Osteoblast (primary cell): ENCODE results near the gene DAP3. TPM values are rescaled to one million over a fixed set of nuclear protein-coding genes. Genes with fewer than 3 reads are reported as not detected.
"Not testable (repeated sequence)": the region's sequence is repeated elsewhere in the genome, so short reads cannot be mapped to it uniquely, and the experiment has no call there.

Experiments used
- DNase-seq: peaks from one replicate; pipeline ENCODE4 v3.0.0; 2011; ENCODE audit warnings: low spot score, mixed read lengths; ENCODE audit not compliant: insufficient read length; ENCODE audit errors: missing footprints
- H2AFZ ChIP-seq: 2 replicates; pipeline ENCODE4 v1.6.0; 2011; ENCODE audit warnings: mild to moderate bottlenecking, low read length
- H3K27ac ChIP-seq: 2 replicates; pipeline ENCODE4 v1.5.1; 2011; ENCODE audit warnings: mild to moderate bottlenecking, low read depth, low read length, moderate library complexity
- H3K27me3 ChIP-seq: 2 replicates; pipeline ENCODE4 v1.6.0; 2012; ENCODE audit warnings: mild to moderate bottlenecking, control low read depth, inconsistent platforms, low read length, moderate library complexity; ENCODE audit not compliant: insufficient read depth
- H3K36me3 ChIP-seq: 2 replicates; pipeline ENCODE4 v1.5.1; 2011; ENCODE audit warnings: mild to moderate bottlenecking, low read length, control low read depth, moderate library complexity; ENCODE audit not compliant: insufficient read depth
- H3K4me1 ChIP-seq: 2 replicates; pipeline ENCODE4 v1.5.1; 2011; ENCODE audit warnings: mild to moderate bottlenecking, low read length, control low read depth, moderate library complexity; ENCODE audit not compliant: insufficient read depth
- H3K4me2 ChIP-seq: 2 replicates; pipeline ENCODE4 v1.6.0; 2011; ENCODE audit warnings: mild to moderate bottlenecking, low read length; ENCODE audit not compliant: insufficient read depth
- H3K4me3 ChIP-seq: fragments of 200-600 bp; sonication (generic); 3 replicates; pipeline ENCODE4 v1.5.1; 2012; ENCODE audit warnings: mild to moderate bottlenecking, low read length, inconsistent platforms; ENCODE audit not compliant: insufficient read depth
- H3K79me2 ChIP-seq: 2 replicates; pipeline ENCODE4 v1.6.0; 2012; ENCODE audit warnings: mild to moderate bottlenecking, low read length, control low read depth, inconsistent platforms; ENCODE audit not compliant: insufficient read depth
- H3K9me3 ChIP-seq: 2 replicates; pipeline ENCODE4 v1.5.1; 2011; ENCODE audit warnings: low read depth, low read length, control low read depth
- H4K20me1 ChIP-seq: 2 replicates; pipeline ENCODE4 v1.6.0; 2012; ENCODE audit warnings: mild to moderate bottlenecking, low read length, control low read depth; ENCODE audit not compliant: insufficient read depth
- total RNA-seq: library from RNA; depleted of rRNA; stranded (reverse); fragments of >200 nt; gene quantifications from 2 replicates; pipeline ENCODE4 v1.2.3, GENCODE V29; 2012
- TF ChIP-seq, protein P1 (sequence below): IDR thresholded peaks from 2 replicates; pipeline ENCODE4 v1.5.1; 2011; ENCODE audit warnings: mild to moderate bottlenecking, low read depth, low read length, moderate library complexity; ENCODE audit errors: extremely low read depth

DAP3 gene
- total RNA-seq, 1 donor: 73.1 TPM

DNA sequence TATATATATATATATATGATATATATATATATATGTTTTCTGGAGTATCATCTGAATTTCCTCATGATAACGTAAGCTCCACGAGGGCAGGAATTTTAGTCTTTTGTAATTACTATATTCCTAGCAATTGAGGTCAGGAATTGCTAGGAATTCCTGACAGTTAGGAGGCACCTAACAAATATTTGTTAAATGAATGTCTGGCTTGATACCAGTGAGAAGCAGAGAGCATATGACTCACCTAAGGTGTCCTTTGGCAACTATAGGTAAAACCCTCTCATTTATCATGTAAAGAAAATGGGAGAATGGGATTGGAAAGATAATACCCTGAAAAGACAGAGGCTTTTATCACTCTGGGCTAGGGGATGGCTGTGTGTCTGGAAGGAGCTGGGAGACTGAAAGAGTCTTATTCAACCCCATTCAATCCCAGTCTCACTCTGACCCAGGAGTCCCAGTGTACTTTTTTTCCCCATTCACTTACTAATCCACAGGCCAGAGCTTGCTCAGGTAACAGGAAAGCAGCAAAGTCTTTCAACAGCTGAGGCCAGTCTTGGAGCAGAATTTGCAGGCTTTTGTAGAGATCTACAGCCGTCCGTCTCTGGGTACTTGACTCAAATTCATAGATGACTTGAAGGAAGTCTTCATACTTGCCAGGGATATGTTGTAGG, 71.2 kb downstream of the DAP3 start:
- H3K27me3 ChIP-seq: no peaks in the 10 kb centered on the region
- no peaks in the 10 kb centered on the region for H3K79me2 ChIP-seq
- H4K20me1 ChIP-seq: no peaks in the 10 kb centered on the region
- DNase-seq: no peak
- peaks cover 14% of the 10 kb centered on the region for H3K4me1 ChIP-seq
- H3K9me3 ChIP-seq: no peaks in the 10 kb centered on the region
- no peak overlapping the region for H3K4me2 ChIP-seq
- TF ChIP-seq, protein P1, sequence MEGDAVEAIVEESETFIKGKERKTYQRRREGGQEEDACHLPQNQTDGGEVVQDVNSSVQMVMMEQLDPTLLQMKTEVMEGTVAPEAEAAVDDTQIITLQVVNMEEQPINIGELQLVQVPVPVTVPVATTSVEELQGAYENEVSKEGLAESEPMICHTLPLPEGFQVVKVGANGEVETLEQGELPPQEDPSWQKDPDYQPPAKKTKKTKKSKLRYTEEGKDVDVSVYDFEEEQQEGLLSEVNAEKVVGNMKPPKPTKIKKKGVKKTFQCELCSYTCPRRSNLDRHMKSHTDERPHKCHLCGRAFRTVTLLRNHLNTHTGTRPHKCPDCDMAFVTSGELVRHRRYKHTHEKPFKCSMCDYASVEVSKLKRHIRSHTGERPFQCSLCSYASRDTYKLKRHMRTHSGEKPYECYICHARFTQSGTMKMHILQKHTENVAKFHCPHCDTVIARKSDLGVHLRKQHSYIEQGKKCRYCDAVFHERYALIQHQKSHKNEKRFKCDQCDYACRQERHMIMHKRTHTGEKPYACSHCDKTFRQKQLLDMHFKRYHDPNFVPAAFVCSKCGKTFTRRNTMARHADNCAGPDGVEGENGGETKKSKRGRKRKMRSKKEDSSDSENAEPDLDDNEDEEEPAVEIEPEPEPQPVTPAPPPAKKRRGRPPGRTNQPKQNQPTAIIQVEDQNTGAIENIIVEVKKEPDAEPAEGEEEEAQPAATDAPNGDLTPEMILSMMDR: no peak
- no peak overlapping the region for H3K27ac ChIP-seq
- H3K36me3 ChIP-seq: peaks cover 58% of the 10 kb centered on the region
- H3K4me3 ChIP-seq: no peak overlapping the region
- no peak overlapping the region for H2AFZ ChIP-seq

DNA sequence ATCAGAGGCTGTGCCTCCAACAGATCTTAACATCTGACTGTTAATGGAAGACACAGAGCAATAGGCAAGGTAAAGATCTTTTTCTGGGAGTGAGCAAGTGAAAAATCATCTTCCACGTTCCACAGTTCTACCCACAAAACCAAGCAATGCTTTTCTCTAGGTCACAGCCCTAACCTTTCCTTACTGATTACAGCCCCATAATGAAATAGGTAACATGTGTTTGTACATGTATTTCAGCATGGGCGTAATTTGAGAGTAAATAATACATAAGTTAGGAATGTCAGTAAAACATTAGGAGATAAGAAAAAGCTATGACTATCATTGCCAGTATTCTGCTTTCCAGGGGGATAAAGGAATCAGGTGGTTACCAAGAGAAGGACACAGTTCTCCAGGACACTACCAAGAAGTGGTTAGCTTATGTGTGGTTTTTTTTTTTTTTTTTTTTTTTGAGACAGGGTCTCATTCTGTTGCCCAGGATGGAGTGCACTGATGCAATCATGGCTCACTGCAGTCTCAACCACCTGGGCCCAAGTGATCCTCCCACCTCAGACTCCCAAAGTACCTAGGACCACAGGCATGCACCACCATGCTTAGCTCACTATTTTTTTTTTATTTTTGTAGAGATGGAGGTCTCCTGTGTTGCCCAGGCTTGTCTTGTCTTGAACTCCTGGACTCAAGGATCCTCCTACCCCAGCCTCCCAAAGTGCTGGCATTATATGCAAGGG, 72.0 kb downstream of the DAP3 start:
- Histone ChIP-seq H3K79me2 (no peaks in the 10 kb centered on the region), H3K27me3 (no peaks in the 10 kb centered on the region), H3K36me3 (peaks cover 58% of the 10 kb centered on the region), H3K4me2 (no peak overlapping the region), H3K9me3 (no peaks in the 10 kb centered on the region), H3K27ac (no peak overlapping the region), H3K4me3 (no peak overlapping the region), H2AFZ (no peak overlapping the region), H3K4me1 (peaks cover 14% of the 10 kb centered on the region), H4K20me1 (no peaks in the 10 kb centered on the region)
- TF ChIP-seq, protein P1: no peak
- no peak for DNase-seq

GRCh38 chr1:155761736-155762405, 73.0 kb downstream of the DAP3 start:
- Histone ChIP-seq H3K4me3 (no peak overlapping the region), H3K27ac (no peak overlapping the region), H3K36me3 (peaks cover 52% of the 10 kb centered on the region), H4K20me1 (no peaks in the 10 kb centered on the region), H3K4me1 (peaks cover 14% of the 10 kb centered on the region), H3K9me3 (no peaks in the 10 kb centered on the region), H2AFZ (no peak overlapping the region), H3K4me2 (no peak overlapping the region), H3K27me3 (no peaks in the 10 kb centered on the region), H3K79me2 (no peaks in the 10 kb centered on the region)
- peak; percentile 4 for DNase-seq
- TF ChIP-seq, protein P1: no peak

- Histone ChIP-seq H3K4me3 (peak overlapping the region; percentile 35), H3K4me2 (peak overlapping the region; percentile 73), H3K27ac (peak overlapping the region; percentile 57), H3K36me3 (peaks cover 49% of the 10 kb centered on the region), H3K4me1 (peaks cover 14% of the 10 kb centered on the region)
- H3K79me2 ChIP-seq, H3K27me3 ChIP-seq, H3K9me3 ChIP-seq, H4K20me1 ChIP-seq, H2AFZ ChIP-seq: not testable (repeated sequence)
- DNase-seq: peak; percentile 21
These were observed 74.4 kb downstream of the DAP3 start for GRCh38 chr1:155763090-155763815.

DNA sequence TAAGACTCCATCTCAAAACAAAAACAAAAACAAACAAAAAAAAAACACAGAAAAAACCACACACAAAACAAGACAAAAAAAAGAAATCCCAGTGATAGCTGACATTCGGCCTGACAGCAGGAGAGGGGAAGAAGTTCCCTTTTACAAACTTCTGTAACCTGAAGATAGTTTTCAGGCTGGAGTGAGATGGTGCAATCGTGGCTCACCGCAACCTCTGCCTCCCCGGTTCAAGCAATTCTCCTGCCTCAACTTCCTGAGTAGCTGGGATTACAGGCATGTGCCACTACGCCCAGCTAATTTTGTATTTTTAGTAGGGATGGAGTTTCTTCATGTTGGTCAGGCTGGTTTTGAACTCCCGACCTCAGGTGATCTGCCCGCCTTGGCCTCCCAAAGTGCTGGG, 75.1 kb downstream of the DAP3 start:
- Histone ChIP-seq H3K4me2 (peak overlapping the region; percentile 73), H3K4me1 (peaks cover 14% of the 10 kb centered on the region), H3K27ac (peak overlapping the region; percentile 57), H3K36me3 (peaks cover 51% of the 10 kb centered on the region)
- H2AFZ ChIP-seq, H3K9me3 ChIP-seq, H3K79me2 ChIP-seq, H3K4me3 ChIP-seq, H4K20me1 ChIP-seq, H3K27me3 ChIP-seq, DNase-seq: not testable (repeated sequence)

DNA sequence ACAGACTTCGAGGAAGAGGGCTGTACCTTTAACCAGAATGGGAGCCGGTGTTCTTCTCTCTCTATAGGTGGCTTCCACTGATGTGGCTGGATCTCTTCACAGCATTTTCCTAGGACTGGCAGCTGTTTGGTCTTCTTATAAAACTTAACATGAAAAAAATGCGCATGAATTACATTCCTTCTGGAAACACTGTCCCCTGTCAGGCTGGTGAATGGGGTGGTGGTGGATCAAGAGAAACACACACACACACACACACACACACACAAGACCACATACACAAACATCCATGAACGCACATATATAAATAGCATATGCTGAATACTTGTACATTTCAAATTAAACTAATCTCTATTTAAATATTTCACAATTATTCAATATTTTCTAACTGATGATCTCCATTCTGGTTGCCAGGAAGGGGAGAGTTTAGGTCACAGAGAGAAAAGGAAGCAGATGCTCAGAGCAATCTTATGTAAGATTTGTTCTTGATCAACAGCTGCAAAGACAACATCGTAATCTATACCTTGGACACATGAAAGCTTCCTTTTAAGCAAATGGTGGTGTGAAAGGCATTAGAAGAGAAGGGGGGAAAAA, 78.6 kb downstream of the DAP3 start:
- H3K79me2 ChIP-seq, H3K4me2 ChIP-seq, H2AFZ ChIP-seq, H3K27ac ChIP-seq, H3K4me3 ChIP-seq, H3K27me3 ChIP-seq, H4K20me1 ChIP-seq, H3K9me3 ChIP-seq: not testable (repeated sequence)
- H3K36me3 ChIP-seq: peaks cover 61% of the 10 kb centered on the region
- H3K4me1 ChIP-seq: peaks cover 14% of the 10 kb centered on the region
- DNase-seq: peak; percentile 1
